K562 (cell line): ENCODE measurements around the gene SYNGR4. TPM values are rescaled to one million over a fixed set of nuclear protein-coding genes. Genes with fewer than 3 reads are reported as not detected.

ENCODE experiments used
- BHLHE40 ChIP-seq: IDR thresholded peaks from 2 replicates; pipeline ENCODE4 v1.6.1; 2011; ENCODE audit warnings: low read length, improper control_type of control experiment
- CBFA2T3 ChIP-seq: fragments of 450-650 bp; IDR thresholded peaks from 2 replicates; pipeline ENCODE4 v1.6.1; 2017
- CC2D1A ChIP-seq: fragments of 450-650 bp; IDR thresholded peaks from 2 replicates; pipeline ENCODE4 v1.6.1; 2017; ENCODE audit warnings: mild to moderate bottlenecking
- CEBPB ChIP-seq: fragments of 450-650 bp; IDR thresholded peaks from 2 replicates; pipeline ENCODE4 v1.6.1; 2016; ENCODE audit warnings: missing genetic modification characterization, missing compliant biosample characterization
- CXXC5 ChIP-seq: fragments of 250-450 bp; sonication (Bioruptor Pico); IDR thresholded peaks from 2 replicates; pipeline ENCODE4 v1.8.0; 2022; ENCODE audit warnings: inconsistent platforms, mild to moderate bottlenecking, moderate library complexity
- HNRNPLL ChIP-seq: fragments of 200-400 bp; formaldehyde crosslinking; IDR thresholded peaks from 2 replicates; pipeline ENCODE4 v1.6.1; 2017; ENCODE audit warnings: low read length, low read depth, mild to moderate bottlenecking; ENCODE audit not compliant: poor library complexity, severe bottlenecking
- KAT2B ChIP-seq: IDR thresholded peaks from one replicate; pipeline ENCODE4 v1.6.1; 2012; ENCODE audit warnings: low read depth, mild to moderate bottlenecking, control low read depth, inconsistent platforms, low read length, moderate library complexity
- MCM5 ChIP-seq: fragments of 450-650 bp; IDR thresholded peaks from 2 replicates; pipeline ENCODE4 v1.6.1; 2016; ENCODE audit warnings: low read depth
- MCM7 ChIP-seq, 2 experiments: fragments of 450-650 bp; IDR thresholded peaks; 2 replicates each; pipeline ENCODE4 v1.6.1; 2016 to 2018
- PHF21A ChIP-seq: fragments of 450-650 bp; IDR thresholded peaks from 2 replicates; pipeline ENCODE4 v1.6.1; 2017; ENCODE audit warnings: low read depth, borderline replicate concordance
- SMAD2 ChIP-seq: fragments of 150-350 bp; IDR thresholded peaks from 2 replicates; pipeline ENCODE4 v1.6.1; 2014; ENCODE audit warnings: low read depth, mild to moderate bottlenecking, low read length
- SREBF1 ChIP-seq: fragments of 150-350 bp; IDR thresholded peaks from 2 replicates; pipeline ENCODE4 v1.6.1; 2014; ENCODE audit warnings: antibody characterized with exemption, low read depth, low read length, borderline replicate concordance
- TARDBP ChIP-seq: fragments of 450-650 bp; IDR thresholded peaks from 2 replicates; pipeline ENCODE4 v1.6.1; 2016
- TBP ChIP-seq: optimal IDR thresholded peaks from 2 replicates; pipeline ENCODE3; 2011; ENCODE audit warnings: low read depth, low read length, improper control_type of control experiment
- TCF7 ChIP-seq: sonication (generic); IDR thresholded peaks from 2 replicates; pipeline ENCODE4 v1.6.1; 2016; ENCODE audit warnings: antibody characterized with exemption, borderline replicate concordance
- ZNF140 ChIP-seq: fragments of 250-450 bp; sonication (Bioruptor Pico); IDR thresholded peaks from 2 replicates; pipeline ENCODE4 v1.8.0; 2021; ENCODE audit warnings: moderate library complexity, mild to moderate bottlenecking, inconsistent platforms
- ZNF644 ChIP-seq: fragments of 200-800 bp; sonication (Bioruptor generic); IDR thresholded peaks from 2 replicates; pipeline ENCODE4 v1.6.1; 2016; ENCODE audit warnings: low read depth, missing genetic modification characterization, missing compliant biosample characterization
- polyA plus RNA-seq, 8 experiments: library from polyadenylated mRNA; depleted of rRNA in 4 of 8; stranded (reverse) in 5 of 8; unstranded in 3 of 8; fragments of >200 nt; fragmentation: Nextera tagmentation in 2 of 8; fragmentation: Illumina TruSeq in 1 of 8; extraction: Ambion mirVana in 2 of 8; extraction: Trizol in 1 of 8; gene quantifications; 2 replicates each; pipeline versions ENCODE4 v1.2.1 to v1.2.3, GENCODE V29; 2011 to 2014; ENCODE audit warnings: inconsistent platforms in 1 of 8, missing spikeins in 1 of 8
- total RNA-seq, 7 experiments: library from RNA; depleted of rRNA in 6 of 7; stranded (reverse); fragments of >200 nt in 6 of 7; fragmentation: Illumina TruSeq in 2 of 7; extraction: Trizol in 2 of 7; gene quantifications; 2 replicates each; pipeline versions ENCODE4 v1.2.1 to v1.2.3, GENCODE V29; 2011 to 2021; ENCODE audit warnings: low replicate concordance in 1 of 7
- TF ChIP-seq, protein P1 (sequence below): fragments of 250-450 bp; sonication (Bioruptor Pico); IDR thresholded peaks from 2 replicates; pipeline ENCODE4 v1.8.0; 2021; ENCODE audit warnings: moderate library complexity, mild to moderate bottlenecking, inconsistent platforms
- TF ChIP-seq, protein P2 (sequence below): IDR thresholded peaks from 2 replicates; pipeline ENCODE4 v1.6.1; 2011; ENCODE audit warnings: borderline replicate concordance, low read depth, mild to moderate bottlenecking, moderate library complexity, low read length; ENCODE audit not compliant: insufficient read depth, poor library complexity, severe bottlenecking
- TF ChIP-seq, protein P3 (sequence below): fragments of 250-450 bp; sonication (Bioruptor Pico); IDR thresholded peaks from 2 replicates; pipeline ENCODE4 v1.4.0; 2020
- TF ChIP-seq, protein P4 (sequence below): sonication (generic); formaldehyde crosslinking; IDR thresholded peaks from 2 replicates; pipeline ENCODE4 v1.8.1; 2023; ENCODE audit warnings: mild to moderate bottlenecking, missing genetic modification reagents

SYNGR4 gene
- total and polyA plus RNA-seq, 9 of the 15 experiments (the other 6 are each of a cell fraction or from before 2014, with no cell fraction given): 0.07 to 0.14 TPM; not detected in 7

DNA sequence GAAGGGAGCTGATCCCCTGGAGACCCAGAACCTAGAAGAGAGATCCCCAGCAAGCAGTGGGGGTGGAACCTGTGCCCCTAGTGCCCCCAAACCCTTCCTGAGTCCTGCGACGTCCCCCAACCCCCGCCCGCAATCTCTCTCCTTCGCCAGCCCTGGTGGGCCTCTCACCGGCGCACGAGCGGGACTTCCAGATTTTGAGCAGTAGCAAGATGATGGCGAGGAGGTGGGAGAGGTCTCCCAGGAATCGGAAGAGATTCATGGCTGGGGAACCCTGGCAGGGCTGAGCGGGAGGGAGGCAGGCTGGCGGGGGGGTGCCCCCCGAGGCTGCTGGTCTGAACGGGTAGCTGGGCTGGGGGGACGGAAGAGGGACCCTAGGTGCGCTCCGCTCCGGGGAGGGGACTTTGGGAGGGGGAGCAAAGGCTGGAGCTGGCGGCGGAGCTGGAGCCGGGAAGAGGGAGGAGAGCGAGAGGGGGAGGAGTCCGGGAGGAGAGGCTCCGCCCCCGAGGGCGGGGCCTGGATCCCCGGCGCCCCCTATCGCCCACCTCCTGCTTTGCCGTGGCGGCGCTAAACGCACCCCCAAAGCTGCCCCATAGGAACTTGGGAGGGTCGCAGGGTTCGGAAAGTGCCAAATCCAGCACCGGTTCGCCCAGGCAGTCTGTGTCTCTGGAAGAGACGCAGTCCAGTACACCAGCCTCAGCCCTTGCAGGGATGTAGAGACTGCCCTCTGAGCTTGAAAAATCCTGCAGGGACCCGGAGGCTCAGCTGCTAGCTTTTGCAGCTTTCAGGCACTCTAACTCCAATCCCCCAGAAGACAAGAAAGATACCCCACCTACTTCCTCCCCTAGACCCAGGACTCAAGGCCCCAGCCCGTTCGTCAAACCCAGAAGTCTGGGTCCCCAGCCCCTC, 27.2 kb downstream of the SYNGR4 start, which contains the start of gene KDELR1 (continued):
- TF ChIP-seq, protein P1, sequence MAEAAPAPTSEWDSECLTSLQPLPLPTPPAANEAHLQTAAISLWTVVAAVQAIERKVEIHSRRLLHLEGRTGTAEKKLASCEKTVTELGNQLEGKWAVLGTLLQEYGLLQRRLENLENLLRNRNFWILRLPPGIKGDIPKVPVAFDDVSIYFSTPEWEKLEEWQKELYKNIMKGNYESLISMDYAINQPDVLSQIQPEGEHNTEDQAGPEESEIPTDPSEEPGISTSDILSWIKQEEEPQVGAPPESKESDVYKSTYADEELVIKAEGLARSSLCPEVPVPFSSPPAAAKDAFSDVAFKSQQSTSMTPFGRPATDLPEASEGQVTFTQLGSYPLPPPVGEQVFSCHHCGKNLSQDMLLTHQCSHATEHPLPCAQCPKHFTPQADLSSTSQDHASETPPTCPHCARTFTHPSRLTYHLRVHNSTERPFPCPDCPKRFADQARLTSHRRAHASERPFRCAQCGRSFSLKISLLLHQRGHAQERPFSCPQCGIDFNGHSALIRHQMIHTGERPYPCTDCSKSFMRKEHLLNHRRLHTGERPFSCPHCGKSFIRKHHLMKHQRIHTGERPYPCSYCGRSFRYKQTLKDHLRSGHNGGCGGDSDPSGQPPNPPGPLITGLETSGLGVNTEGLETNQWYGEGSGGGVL: no peak
- TF ChIP-seq ZNF140 (CRISPR knock-in tag): no peak
- no peak for TF ChIP-seq CBFA2T3
- TF ChIP-seq ZNF644: no peak
- TF ChIP-seq CC2D1A: no peak
- TF ChIP-seq, protein P2, sequence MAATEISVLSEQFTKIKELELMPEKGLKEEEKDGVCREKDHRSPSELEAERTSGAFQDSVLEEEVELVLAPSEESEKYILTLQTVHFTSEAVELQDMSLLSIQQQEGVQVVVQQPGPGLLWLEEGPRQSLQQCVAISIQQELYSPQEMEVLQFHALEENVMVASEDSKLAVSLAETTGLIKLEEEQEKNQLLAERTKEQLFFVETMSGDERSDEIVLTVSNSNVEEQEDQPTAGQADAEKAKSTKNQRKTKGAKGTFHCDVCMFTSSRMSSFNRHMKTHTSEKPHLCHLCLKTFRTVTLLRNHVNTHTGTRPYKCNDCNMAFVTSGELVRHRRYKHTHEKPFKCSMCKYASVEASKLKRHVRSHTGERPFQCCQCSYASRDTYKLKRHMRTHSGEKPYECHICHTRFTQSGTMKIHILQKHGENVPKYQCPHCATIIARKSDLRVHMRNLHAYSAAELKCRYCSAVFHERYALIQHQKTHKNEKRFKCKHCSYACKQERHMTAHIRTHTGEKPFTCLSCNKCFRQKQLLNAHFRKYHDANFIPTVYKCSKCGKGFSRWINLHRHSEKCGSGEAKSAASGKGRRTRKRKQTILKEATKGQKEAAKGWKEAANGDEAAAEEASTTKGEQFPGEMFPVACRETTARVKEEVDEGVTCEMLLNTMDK: peak; percentile 80
- TF ChIP-seq CEBPB (tag): no peak
- no peak for TF ChIP-seq MCM5
- peak; percentile 4 for TF ChIP-seq HNRNPLL
- TF ChIP-seq PHF21A: no peak
- TF ChIP-seq MCM7 (IDR thresholded peaks at IDR 0.05): no peak
- peak; percentile 63 for TF ChIP-seq TBP
- TF ChIP-seq CXXC5 (CRISPR knock-in tag): peak; percentile 45; the same call in 1 of the 2 replicates
- no peak for TF ChIP-seq BHLHE40
- TF ChIP-seq KAT2B: no peak
- TF ChIP-seq SREBF1: no peak
- TF ChIP-seq, protein P3, sequence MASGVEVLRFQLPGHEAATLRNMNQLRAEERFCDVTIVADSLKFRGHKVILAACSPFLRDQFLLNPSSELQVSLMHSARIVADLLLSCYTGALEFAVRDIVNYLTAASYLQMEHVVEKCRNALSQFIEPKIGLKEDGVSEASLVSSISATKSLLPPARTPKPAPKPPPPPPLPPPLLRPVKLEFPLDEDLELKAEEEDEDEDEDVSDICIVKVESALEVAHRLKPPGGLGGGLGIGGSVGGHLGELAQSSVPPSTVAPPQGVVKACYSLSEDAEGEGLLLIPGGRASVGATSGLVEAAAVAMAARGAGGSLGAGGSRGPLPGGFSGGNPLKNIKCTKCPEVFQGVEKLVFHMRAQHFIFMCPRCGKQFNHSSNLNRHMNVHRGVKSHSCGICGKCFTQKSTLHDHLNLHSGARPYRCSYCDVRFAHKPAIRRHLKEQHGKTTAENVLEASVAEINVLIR (CRISPR knock-in tag): no peak
- no peak for TF ChIP-seq TARDBP
- TF ChIP-seq, protein P4, sequence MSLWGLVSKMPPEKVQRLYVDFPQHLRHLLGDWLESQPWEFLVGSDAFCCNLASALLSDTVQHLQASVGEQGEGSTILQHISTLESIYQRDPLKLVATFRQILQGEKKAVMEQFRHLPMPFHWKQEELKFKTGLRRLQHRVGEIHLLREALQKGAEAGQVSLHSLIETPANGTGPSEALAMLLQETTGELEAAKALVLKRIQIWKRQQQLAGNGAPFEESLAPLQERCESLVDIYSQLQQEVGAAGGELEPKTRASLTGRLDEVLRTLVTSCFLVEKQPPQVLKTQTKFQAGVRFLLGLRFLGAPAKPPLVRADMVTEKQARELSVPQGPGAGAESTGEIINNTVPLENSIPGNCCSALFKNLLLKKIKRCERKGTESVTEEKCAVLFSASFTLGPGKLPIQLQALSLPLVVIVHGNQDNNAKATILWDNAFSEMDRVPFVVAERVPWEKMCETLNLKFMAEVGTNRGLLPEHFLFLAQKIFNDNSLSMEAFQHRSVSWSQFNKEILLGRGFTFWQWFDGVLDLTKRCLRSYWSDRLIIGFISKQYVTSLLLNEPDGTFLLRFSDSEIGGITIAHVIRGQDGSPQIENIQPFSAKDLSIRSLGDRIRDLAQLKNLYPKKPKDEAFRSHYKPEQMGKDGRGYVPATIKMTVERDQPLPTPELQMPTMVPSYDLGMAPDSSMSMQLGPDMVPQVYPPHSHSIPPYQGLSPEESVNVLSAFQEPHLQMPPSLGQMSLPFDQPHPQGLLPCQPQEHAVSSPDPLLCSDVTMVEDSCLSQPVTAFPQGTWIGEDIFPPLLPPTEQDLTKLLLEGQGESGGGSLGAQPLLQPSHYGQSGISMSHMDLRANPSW (CRISPR knock-in tag): no peak
- no peak for TF ChIP-seq TCF7
- no peak for TF ChIP-seq SMAD2
